A673 (cell line): Measurements from ENCODE around the gene WBP4. TPM values are rescaled to one million over a fixed set of nuclear protein-coding genes. Genes with fewer than 3 reads are reported as not detected.

Source experiments
- BruUV-seq: library from RNA; stranded (reverse); fragments of 400-500 nt; replicated peaks from 2 replicates; lab custom pipeline; 2021; lab: Mats Ljungman, UMichigan
- CTCF ChIA-PET: fragments of 300-600 bp; sonication (Branson Sonifier 250); formaldehyde crosslinking; loops from one replicate; lab custom pipeline; 2022; ENCODE audit warnings: antibody characterized with exemption; lab: Charles Lee
- POLR2A ChIA-PET: fragments of 300-600 bp; sonication (Branson Sonifier 250); formaldehyde crosslinking; loops from one replicate; lab custom pipeline; 2022; ENCODE audit warnings: antibody characterized with exemption; ENCODE audit not compliant: low non-redundant PET; lab: Charles Lee
- DNase-seq: peaks from one replicate; pipeline ENCODE4 v3.0.0-alpha.2; 2015; ENCODE audit warnings: low spot score
- H3K27ac ChIP-seq: fragments of 200-600 bp; sonication (generic); 2 replicates; pipeline ENCODE4 v1.5.1; 2016; ENCODE audit warnings: mixed run types, low read depth, mild to moderate bottlenecking, mixed read lengths, antibody characterized with exemption, low read length; ENCODE audit not compliant: poor library complexity, severe bottlenecking
- H3K27me3 ChIP-seq: fragments of 200-600 bp; sonication (generic); replicated peaks from 2 replicates; pipeline ENCODE4 v1.6.1; 2017; ENCODE audit warnings: mixed run types, low read depth, mild to moderate bottlenecking, mixed read lengths, antibody characterized with exemption, low read length; ENCODE audit not compliant: insufficient read depth, poor library complexity
- H3K36me3 ChIP-seq: fragments of 200-600 bp; sonication (generic); 2 replicates; pipeline ENCODE4 v1.6.1; 2016; ENCODE audit warnings: mixed run types, mild to moderate bottlenecking, mixed read lengths, antibody characterized with exemption, low read length; ENCODE audit not compliant: insufficient read depth, poor library complexity, severe bottlenecking
- H3K4me1 ChIP-seq: fragments of 200-600 bp; sonication (generic); 2 replicates; pipeline ENCODE4 v1.6.1; 2017; ENCODE audit warnings: mixed run types, mild to moderate bottlenecking, mixed read lengths, antibody characterized with exemption, low read length; ENCODE audit not compliant: insufficient read depth, poor library complexity, severe bottlenecking
- H3K4me3 ChIP-seq: fragments of 200-600 bp; sonication (generic); 2 replicates; pipeline ENCODE4 v1.5.1; 2016; ENCODE audit warnings: low read depth, mixed run types, mild to moderate bottlenecking, mixed read lengths, low read length; ENCODE audit not compliant: poor library complexity, severe bottlenecking
- H3K9me3 ChIP-seq: fragments of 200-600 bp; sonication (generic); 2 replicates; pipeline ENCODE4 v1.6.1; 2016; ENCODE audit warnings: mixed run types, low read depth, mild to moderate bottlenecking, mixed read lengths, antibody characterized with exemption, low read length; ENCODE audit not compliant: poor library complexity, severe bottlenecking
- CTCF ChIP-seq: fragments of 300-800, 200-600 bp; sonication (generic); conservative IDR thresholded peaks from 2 replicates; pipeline ENCODE4 v1.5.1; 2017; ENCODE audit warnings: low read depth, mild to moderate bottlenecking, antibody characterized with exemption, low read length, moderate library complexity, mixed read lengths
- EZH2 ChIP-seq: fragments of 200-600 bp; sonication (generic); IDR thresholded peaks from 2 replicates; pipeline ENCODE4 v1.6.1; 2017; ENCODE audit warnings: borderline replicate concordance, low read depth, mild to moderate bottlenecking, mixed read lengths, antibody characterized with exemption, low read length; ENCODE audit not compliant: poor library complexity, severe bottlenecking
- intact Hi-C: fragments of 100-400 bp; cut with micrococcal nuclease; formaldehyde crosslinking; loops from one replicate; pipeline ENCODE4 v1.10.0; 2022; ENCODE audit not compliant: unreplicated experiment
- total RNA-seq: library from RNA; stranded (reverse); gene quantifications from 2 replicates; pipeline ENCODE4 v1.2.3, GENCODE V29; 2021

The WBP4 gene
- total RNA-seq, 1 experiment from 2014 or later = 12.5 TPM

- intact Hi-C loops = no loop called here
- H3K4me3 ChIP-seq = no peak overlapping the region
- no TSS peak for BruUV-seq
- no peak for TF ChIP-seq CTCF
- H3K27ac ChIP-seq = no peak overlapping the region
- no peaks in the 10 kb centered on the region for H3K27me3 ChIP-seq
- H3K9me3 ChIP-seq = no peaks in the 10 kb centered on the region
- no peak for DNase-seq
- CTCF ChIA-PET = no interaction called here
- H3K4me1 ChIP-seq = no peaks in the 10 kb centered on the region
- H3K36me3 ChIP-seq = no peaks in the 10 kb centered on the region
- POLR2A ChIA-PET = no interaction called here
These were observed 35.8 kb upstream of the WBP4 start for GRCh38 chr13:41025518-41025917.

GRCh38 chr13:41026788-41027187 is 34.5 kb upstream of the WBP4 start:
- TF ChIP-seq CTCF (no peak), EZH2 (no peak)
- no TSS peak for BruUV-seq
- intact Hi-C loops = no loop called here
- H3K4me3 ChIP-seq = no peak overlapping the region
- no peaks in the 10 kb centered on the region for H3K4me1 ChIP-seq
- DNase-seq = no peak
- H3K27me3 ChIP-seq = no peaks in the 10 kb centered on the region
- H3K27ac ChIP-seq = no peak overlapping the region
- POLR2A ChIA-PET = no interaction called here
- no peaks in the 10 kb centered on the region for H3K36me3 ChIP-seq
- CTCF ChIA-PET = no interaction called here
- no peaks in the 10 kb centered on the region for H3K9me3 ChIP-seq

- Histone ChIP-seq H3K27ac (no peak overlapping the region), H3K4me3 (no peak overlapping the region), H3K27me3 (no peaks in the 10 kb centered on the region), H3K4me1 (no peaks in the 10 kb centered on the region), H3K36me3 (no peaks in the 10 kb centered on the region), H3K9me3 (no peaks in the 10 kb centered on the region)
- intact Hi-C loops = no loop called here
- BruUV-seq = no TSS peak
- ChIA-PET POLR2A (no interaction called here), CTCF (no interaction called here)
- DNase-seq = no peak
- no peak for TF ChIP-seq CTCF
- TF ChIP-seq EZH2 = no peak
These were observed 33.3 kb upstream of the WBP4 start for GRCh38 chr13:41028051-41028450.
